Effector memory CD8-positive, alpha-beta T cell (primary cell): Measurements from ENCODE around the gene TEKTIP1.

Experiments
- ATAC-seq: fragments of 150-1000 bp; cut with Tn5 transposase; replicated peaks from 2 replicates; pipeline ENCODE4 v1.10.0; 2021; ENCODE audit warnings: mild to moderate bottlenecking, moderate library complexity
- DNase-seq, 3 experiments: peaks; one replicate each; pipeline ENCODE4 v3.0.0; 2021
- H3K27ac Mint-ChIP-seq, 2 donors: one replicate each; pipeline ENCODE4 v1.8.0; 2022; ENCODE audit warnings: mild to moderate bottlenecking in 2 of 2, mixed read lengths in 2 of 2, moderate library complexity in 2 of 2
- H3K27me3 Mint-ChIP-seq, 2 donors: one replicate each; pipeline ENCODE4 v1.8.0; 2022; ENCODE audit warnings: mixed read lengths in 2 of 2
- H3K36me3 Mint-ChIP-seq: one replicate; pipeline ENCODE4 v1.8.0; 2022; ENCODE audit warnings: mild to moderate bottlenecking, moderate library complexity, mixed read lengths; ENCODE audit not compliant: insufficient read depth
- H3K4me1 Mint-ChIP-seq, 2 donors: one replicate each; pipeline ENCODE4 v1.8.0; 2022; ENCODE audit warnings: low read depth in 2 of 2, mixed read lengths in 2 of 2
- H3K4me3 Mint-ChIP-seq, 2 donors: one replicate each; pipeline ENCODE4 v1.8.0; 2022; ENCODE audit warnings: mild to moderate bottlenecking in 2 of 2, mixed read lengths in 2 of 2, moderate library complexity in 2 of 2
- H3K9me3 Mint-ChIP-seq, 2 donors: one replicate each; pipeline ENCODE4 v1.8.0; 2022; ENCODE audit warnings: mixed read lengths in 2 of 2

Gene TEKTIP1

DNA sequence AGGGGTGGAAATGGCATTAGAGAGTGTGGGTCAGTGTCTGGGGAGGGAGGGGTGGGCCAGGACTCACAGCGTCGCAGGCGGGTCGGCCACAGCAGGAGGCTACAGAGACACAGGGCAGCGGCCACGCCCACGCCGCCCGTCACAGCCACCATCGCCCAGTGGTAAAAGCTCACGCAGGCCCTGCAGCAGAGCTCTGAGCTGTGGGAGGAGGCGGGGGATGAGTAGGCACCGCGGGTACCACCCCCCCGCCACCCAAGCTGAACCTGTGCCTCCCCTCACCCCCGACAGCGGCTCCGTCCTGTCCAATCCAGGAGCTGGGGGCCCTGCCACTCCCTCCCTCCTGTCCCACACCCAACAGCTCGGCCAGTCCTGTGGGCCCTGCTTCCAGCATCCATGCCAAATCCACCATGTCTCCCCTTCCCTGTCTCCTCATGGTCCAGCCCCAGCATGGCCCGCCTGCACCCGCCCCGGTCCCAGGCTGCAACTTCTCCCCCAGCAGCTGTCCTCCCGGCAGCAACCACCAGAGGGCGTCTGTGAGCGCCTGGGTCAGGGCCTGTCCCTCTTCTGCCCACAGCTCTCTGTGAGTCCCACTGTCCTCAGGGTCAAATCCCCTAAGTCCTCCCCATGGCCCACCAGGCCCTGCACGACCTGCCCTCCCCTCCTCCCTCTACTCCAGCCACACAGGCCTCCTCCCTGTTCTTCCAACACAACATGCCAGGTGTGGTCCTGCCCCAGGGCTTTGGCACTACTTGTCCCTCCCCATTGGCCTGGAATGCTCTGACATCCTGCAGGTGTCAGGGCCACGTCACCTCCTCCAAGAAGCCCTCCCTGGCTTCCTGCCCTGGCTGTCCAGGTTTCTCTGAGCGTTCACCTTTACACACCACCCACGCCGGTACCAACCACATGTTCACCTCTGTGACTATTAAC lies 6.0 kb downstream of the TEKTIP1 start:
- Mint-ChIP-seq H3K9me3 (no peaks in the 10 kb centered on the region), H3K27ac (peak overlapping the region; percentile 91 to 93), H3K27me3 (no peaks in the 10 kb centered on the region), H3K4me3 (no peak overlapping the region), H3K36me3 (peaks cover 19% of the 10 kb centered on the region), H3K4me1 (peaks cover 8% of the 10 kb centered on the region in 2 donors)
- ATAC-seq = peak; percentile 77
- peak; percentile 82 to 86 (median 82) for DNase-seq

DNA sequence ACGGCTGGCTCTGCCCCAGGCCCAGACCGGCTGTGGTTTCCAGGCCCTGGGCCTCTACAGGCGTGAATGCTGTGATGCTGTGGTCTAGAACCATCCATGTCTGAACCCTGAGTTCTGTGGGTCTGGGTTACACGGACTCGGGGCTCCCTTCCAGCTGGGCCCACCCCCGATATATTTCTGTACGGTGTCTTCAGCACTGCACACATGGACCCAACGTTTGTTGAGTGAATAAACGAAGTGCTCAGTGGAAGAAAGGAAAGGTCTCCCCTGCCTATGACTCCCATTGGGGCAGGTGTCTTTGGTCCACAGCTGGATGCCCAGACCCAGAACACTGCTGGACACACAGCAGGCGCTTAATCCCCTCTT lies 6.7 kb downstream of the TEKTIP1 start:
- DNase-seq (no peak), ATAC-seq (no peak)
- peaks cover 8% of the 10 kb centered on the region in 2 donors for H3K4me1 Mint-ChIP-seq
- no peak overlapping the region for H3K4me3 Mint-ChIP-seq
- no peaks in the 10 kb centered on the region for H3K27me3 Mint-ChIP-seq
- peaks cover 19% of the 10 kb centered on the region for H3K36me3 Mint-ChIP-seq
- peak overlapping the region; percentile 91 to 93 for H3K27ac Mint-ChIP-seq
- H3K9me3 Mint-ChIP-seq = no peaks in the 10 kb centered on the region

DNA sequence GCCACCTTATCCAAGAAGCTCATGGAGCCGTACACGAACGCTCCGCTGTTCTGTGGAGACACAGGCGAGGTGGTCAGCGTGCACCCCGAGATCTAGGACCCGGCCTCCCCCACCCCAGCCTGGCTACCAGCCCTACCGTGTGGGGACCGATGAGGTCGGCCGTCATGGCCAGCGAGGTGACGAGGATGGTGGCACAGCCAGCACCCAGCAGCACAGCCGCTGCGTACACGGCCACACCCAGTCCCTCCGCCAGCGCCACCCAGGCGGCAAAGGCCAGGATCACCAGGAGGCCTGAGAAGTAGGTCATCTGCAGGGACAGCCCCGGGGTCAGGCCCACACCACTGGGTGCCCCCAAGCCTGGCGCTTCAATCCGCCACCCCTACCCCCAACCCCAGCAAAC lies 7.1 kb downstream of the TEKTIP1 start:
- Mint-ChIP-seq H3K4me3 (no peak overlapping the region), H3K27ac (peak overlapping the region in 1 of 2 donors; percentile 93), H3K4me1 (peaks cover 8% of the 10 kb centered on the region in 2 donors), H3K27me3 (no peaks in the 10 kb centered on the region), H3K36me3 (peaks cover 19% of the 10 kb centered on the region), H3K9me3 (no peaks in the 10 kb centered on the region)
- no peak for ATAC-seq
- no peak for DNase-seq

DNA sequence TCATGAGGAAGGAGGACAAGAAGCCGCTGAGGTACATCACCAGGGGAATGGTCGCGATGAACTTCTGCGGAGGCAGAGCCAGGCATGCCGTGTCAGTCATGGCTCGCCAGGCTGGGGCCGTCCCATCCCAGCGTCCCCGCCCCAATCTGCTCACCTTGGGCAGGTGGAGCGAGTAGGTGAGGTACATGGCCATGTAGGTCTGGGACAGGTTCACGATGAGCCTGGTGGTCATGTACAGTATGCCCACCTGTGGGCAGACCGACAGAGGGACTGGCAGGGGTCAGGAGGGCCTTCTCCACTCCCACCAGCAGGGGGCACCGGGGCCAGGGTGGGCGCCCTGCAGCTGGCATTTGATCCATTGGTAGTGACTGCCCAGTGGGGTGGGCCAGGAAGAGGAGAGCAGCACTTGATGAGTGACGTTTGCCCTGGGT lies 8.3 kb downstream of the TEKTIP1 start:
- no peak for DNase-seq
- H3K9me3 Mint-ChIP-seq = no peaks in the 10 kb centered on the region
- no peak overlapping the region for H3K27ac Mint-ChIP-seq
- H3K36me3 Mint-ChIP-seq = peaks cover 19% of the 10 kb centered on the region
- ATAC-seq = no peak
- peaks cover 8 to 12% of the 10 kb centered on the region in 2 donors for H3K4me1 Mint-ChIP-seq
- no peaks in the 10 kb centered on the region for H3K27me3 Mint-ChIP-seq
- H3K4me3 Mint-ChIP-seq = no peak overlapping the region

DNA sequence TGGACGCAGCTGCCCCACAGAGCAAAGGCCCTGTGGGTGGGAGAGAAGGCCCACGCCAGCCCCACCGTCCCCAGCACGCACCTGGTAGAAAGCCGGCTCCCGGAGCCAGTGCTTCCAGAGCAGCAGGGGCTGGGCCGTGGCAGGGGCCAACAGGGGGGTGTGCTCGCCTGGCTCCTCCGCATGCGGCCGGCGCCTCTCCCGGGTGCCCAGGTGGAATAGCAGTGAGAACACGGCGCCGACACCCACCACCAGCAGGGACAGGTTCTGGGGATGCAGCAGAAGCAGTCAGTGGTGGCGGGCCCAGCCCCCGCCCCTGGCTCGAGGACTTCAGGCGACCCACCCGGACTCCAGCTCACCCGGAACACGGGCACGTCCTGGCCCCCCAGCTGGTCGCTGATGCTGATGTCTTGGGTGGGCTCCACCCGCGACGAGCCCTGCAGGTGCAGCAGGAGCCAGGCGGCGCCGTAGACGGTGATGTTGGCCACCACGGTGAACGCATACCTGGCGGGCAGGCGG lies 8.9 kb downstream of the TEKTIP1 start:
- H3K4me3 Mint-ChIP-seq = no peak overlapping the region
- no peak for ATAC-seq
- no peak for DNase-seq

DNA sequence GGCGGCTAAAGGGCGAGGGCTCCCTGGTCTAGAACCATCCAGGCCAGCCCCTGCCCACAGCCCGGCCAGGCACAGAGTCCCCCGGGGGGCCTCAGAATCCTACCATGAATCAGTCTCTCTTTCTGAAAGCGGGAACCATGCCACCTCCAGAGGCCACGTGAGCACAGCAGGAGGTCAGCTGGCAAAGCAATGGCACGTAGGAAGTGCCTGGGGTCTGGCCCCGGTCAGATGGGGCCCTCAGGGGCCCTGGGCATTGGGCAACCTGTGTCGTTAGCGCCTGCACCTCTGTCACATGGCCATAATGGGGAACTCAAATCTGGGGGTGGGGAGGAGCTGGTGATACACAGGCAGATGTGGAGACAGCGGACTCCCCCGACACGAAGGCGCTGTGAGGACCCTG lies 9.6 kb downstream of the TEKTIP1 start:
- H3K4me1 Mint-ChIP-seq = peaks cover 8 to 14% of the 10 kb centered on the region in 2 donors
- peak overlapping the region in 1 of 2 donors; percentile 73 for H3K27ac Mint-ChIP-seq

More for the DNA sequence above, 8.9 kb downstream of the TEKTIP1 start:
- Mint-ChIP-seq H3K9me3 (no peaks in the 10 kb centered on the region), H3K27ac (no peak overlapping the region), H3K27me3 (no peaks in the 10 kb centered on the region), H3K36me3 (peaks cover 16% of the 10 kb centered on the region), H3K4me1 (peaks cover 8 to 14% of the 10 kb centered on the region in 2 donors)

DNA sequence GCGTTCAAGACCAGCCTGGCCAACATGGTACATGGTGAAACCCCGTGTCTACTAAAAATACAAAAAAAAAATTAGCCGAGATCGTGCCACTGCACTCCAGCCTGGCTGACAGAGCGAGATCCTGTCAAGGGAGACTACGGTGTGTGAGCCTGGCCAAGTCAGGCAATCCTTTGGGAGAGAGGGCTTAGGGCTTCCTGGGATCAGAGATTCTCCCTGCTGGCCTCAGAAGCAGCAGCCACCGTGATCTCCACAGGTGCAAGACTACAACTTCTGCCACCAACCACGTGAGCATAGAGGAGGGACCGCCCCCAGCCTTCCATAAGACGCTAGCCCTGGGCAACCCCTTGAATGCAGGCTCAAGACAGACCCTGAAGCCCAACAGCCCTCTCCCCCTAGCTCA lies 10.8 kb downstream of the TEKTIP1 start:
- H3K36me3 Mint-ChIP-seq = peaks cover 15% of the 10 kb centered on the region
- DNase-seq = no peak
- no peaks in the 10 kb centered on the region for H3K27me3 Mint-ChIP-seq
- H3K4me1 Mint-ChIP-seq = peaks cover 13 to 22% of the 10 kb centered on the region in 2 donors
- no peak overlapping the region for H3K4me3 Mint-ChIP-seq
- no peak overlapping the region for H3K27ac Mint-ChIP-seq
- no peaks in the 10 kb centered on the region for H3K9me3 Mint-ChIP-seq
- no peak for ATAC-seq

More for the DNA sequence above, 9.6 kb downstream of the TEKTIP1 start:
- Mint-ChIP-seq H3K27me3 (no peaks in the 10 kb centered on the region), H3K4me3 (peak overlapping the region in 1 of 2 donors; percentile 17), H3K36me3 (peaks cover 16% of the 10 kb centered on the region), H3K9me3 (no peaks in the 10 kb centered on the region)
- DNase-seq (no peak), ATAC-seq (no peak)

DNA sequence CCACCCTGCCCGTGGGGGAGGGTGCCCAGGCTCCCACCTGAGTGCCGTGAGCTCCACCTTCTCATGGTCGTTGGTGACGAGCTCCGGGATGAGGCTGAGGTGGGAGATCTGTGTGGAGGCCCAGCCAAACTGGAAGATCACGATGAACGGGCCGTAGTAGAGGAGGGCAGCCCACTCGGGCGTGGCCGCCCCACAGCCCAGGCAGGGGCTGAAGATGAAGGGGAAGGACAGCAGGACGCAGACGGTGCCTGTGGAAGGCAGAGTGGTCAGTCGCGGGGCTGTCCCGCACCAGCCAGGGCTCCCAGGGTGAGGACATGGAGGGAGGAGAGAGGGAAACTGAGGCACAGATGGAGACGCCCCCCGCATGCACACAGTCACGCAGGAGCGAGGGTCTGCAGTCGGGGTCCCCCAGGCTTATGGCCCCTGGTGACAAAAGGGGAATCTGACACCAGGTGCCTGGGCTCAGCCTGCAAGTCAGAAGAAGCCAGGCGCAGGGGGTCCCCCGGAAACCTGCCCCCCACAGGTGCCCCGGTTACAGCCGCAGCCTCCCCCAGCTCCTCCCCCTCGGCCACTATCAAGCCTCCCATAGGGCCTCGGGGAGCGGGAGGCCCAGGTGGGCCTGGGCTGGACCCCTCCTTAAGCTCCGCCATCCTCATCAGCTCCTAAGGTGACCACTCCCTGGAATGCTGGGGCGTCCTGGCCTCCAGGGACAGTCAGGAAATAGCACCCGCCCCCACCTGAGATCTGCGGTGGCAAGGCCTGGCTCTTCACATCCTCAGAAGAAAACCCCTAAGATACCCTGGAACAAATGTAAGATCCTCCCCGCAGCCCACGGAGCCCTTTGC lies 12.2 kb downstream of the TEKTIP1 start:
- Mint-ChIP-seq H3K27ac (peak overlapping the region; percentile 7 to 49), H3K27me3 (no peaks in the 10 kb centered on the region), H3K36me3 (peaks cover 16% of the 10 kb centered on the region), H3K4me3 (no peak overlapping the region), H3K4me1 (peaks cover 18 to 27% of the 10 kb centered on the region in 2 donors), H3K9me3 (no peaks in the 10 kb centered on the region)
- no peak for DNase-seq
- no peak for ATAC-seq

DNA sequence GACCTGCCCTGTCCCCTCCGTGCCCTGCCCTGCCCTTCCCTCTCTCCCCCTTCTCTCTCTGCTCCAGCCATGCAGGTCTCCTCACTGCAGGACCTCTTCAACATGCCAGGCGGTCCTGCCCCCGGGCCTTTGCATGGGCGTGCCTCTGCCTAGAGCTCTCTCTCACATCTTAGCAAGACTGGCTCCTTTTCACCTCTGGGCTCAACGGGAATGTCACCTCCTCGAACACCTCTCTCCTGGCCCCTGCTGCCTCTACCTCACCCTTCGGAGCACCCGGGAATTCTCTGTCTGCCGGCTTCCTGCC lies 12.8 kb downstream of the TEKTIP1 start:
- H3K4me3 Mint-ChIP-seq = no peak overlapping the region
- H3K4me1 Mint-ChIP-seq = peaks cover 24 to 33% of the 10 kb centered on the region in 2 donors
- no peaks in the 10 kb centered on the region for H3K9me3 Mint-ChIP-seq
- no peak for ATAC-seq
- DNase-seq = no peak
- peak overlapping the region; percentile 7 to 49 for H3K27ac Mint-ChIP-seq
- H3K27me3 Mint-ChIP-seq = no peaks in the 10 kb centered on the region
- H3K36me3 Mint-ChIP-seq = peaks cover 19% of the 10 kb centered on the region

DNA sequence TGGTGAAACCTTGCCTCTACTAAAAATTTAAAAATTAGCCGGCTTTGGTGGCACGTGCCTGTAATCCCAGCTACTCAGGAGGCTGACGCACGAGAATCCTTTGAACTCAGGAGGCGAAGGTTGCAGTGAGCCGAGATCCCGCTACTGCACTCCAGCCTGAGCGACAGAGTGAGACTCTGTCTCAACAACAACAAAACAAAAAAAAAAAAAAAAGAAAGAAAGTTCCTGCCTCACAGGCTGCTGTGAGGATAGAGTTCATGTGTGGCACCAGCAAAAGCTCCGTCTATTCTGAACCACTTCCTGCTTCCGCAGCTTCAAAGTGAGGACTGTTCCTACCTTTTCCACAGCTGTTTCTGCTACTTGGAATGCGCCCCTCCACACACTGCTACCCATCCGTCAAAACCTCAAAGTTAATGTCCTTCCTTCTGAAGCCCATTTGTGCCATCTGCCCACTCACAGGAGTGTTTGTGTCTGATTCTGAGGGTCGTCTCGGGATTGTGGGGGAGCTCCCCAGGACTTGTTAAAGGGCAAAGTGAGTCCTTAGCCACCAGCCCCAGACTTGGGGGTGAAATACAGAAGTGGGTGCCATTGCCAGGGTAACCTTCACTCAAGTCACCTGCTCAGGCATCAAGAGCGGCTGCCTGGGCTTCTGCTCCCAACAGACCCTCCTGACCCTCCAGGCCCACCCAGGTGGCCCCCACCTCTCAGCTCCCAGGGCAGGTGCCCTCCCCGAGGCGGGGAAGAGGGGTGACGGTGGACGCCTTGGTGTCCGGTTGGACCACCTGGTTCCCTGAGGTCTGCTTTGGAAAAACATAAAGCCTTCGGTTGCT lies 15.5 kb downstream of the TEKTIP1 start:
- H3K36me3 Mint-ChIP-seq = peaks cover 23% of the 10 kb centered on the region
- no peaks in the 10 kb centered on the region for H3K27me3 Mint-ChIP-seq
- peak; percentile 25 for ATAC-seq
- peak; percentile 22 to 35 (median 24) for DNase-seq
- peak overlapping the region; percentile 72 to 95 for H3K27ac Mint-ChIP-seq
- H3K4me3 Mint-ChIP-seq = peak overlapping the region; percentile 87 to 95
- peaks cover 31 to 42% of the 10 kb centered on the region in 2 donors for H3K4me1 Mint-ChIP-seq
- no peaks in the 10 kb centered on the region for H3K9me3 Mint-ChIP-seq

DNA sequence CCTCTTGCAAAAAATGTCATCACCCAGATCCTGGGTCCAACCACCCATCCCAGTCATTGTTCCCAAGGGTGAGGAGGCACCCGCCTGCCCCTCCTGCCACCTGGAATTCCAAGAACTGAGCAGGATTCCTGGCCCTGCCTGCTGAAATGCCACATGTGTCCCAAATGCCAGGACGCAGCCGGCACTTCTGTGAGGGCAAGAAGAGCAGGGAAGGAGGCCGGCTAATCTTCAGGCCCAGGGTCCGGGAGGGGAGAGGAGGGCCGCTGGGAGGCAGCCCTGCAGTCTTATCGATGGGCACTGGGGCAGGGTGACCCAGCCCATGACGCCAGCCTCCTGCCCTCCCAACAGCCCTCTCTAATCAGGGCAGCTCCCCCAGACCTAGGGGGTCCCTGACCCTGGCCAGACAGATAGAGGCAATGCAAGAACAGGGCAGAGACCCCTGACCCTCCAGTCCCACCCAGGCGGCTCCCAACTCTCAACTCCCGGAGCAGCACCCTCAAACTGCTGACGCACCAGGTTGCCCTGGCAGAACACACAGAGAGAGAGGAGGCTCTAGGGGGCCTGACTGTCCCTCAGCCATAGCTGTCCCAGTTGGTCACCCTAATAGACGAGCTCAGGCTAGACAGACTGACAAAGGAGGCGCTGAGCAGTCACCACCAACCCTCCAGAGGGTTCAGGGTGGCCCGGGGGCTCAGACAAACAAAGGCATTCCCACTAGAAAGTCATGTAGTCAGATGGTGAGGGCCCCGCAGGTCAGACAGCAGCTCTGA lies 16.9 kb downstream of the TEKTIP1 start:
- Mint-ChIP-seq H3K36me3 (peaks cover 23% of the 10 kb centered on the region), H3K27ac (peak overlapping the region; percentile 88 to 95), H3K9me3 (no peaks in the 10 kb centered on the region), H3K27me3 (no peaks in the 10 kb centered on the region), H3K4me3 (peak overlapping the region; percentile 87 to 95), H3K4me1 (peaks cover 31 to 42% of the 10 kb centered on the region in 2 donors)
- no peak for ATAC-seq
- no peak for DNase-seq

DNA sequence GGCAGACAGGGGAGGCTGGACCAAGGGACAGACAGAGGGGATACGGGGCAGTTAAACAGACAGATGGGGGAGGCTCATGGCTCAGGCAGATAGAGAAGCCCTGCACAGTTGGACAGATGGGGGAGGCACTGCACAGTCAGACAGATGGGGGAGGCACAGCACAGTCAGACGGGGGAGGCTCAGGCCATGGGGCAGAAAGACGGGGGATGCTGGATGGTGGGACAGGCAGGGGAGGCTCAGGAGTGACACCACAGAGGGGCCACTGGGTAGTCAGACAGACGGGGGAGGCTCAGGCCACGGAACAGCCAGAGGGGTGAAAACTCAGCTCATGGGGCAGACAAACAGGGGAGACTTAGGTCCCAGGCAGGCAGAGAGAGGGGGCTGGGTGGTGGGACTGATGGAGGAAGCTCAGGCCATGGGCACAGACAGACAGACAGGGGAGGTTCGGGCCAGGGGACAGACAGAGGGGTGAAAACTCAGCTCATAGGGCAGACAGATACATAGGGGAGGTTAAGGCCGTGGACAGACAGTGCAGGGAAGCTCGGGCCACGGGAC lies 17.5 kb downstream of the TEKTIP1 start:
- DNase-seq (no peak), ATAC-seq (no peak)
- no peaks in the 10 kb centered on the region for H3K27me3 Mint-ChIP-seq

More for the DNA sequence above, 17.5 kb downstream of the TEKTIP1 start:
- Mint-ChIP-seq H3K36me3 (peaks cover 24% of the 10 kb centered on the region), H3K4me1 (peaks cover 31 to 42% of the 10 kb centered on the region in 2 donors), H3K27ac (peak overlapping the region; percentile 88 to 95), H3K9me3 (no peaks in the 10 kb centered on the region), H3K4me3 (peak overlapping the region; percentile 87 to 95)
